GM19452 (cell line): ENCODE measurements around the gene CYP4A11.
"Not testable (repeated sequence)": the region's sequence is repeated elsewhere in the genome, so short reads cannot be mapped to it uniquely, and the experiment has no call there.

ENCODE experiments used
- ATAC-seq: cut with Tn5 transposase; IDR thresholded peaks from one replicate; pipeline ENCODE4 v1.9.1; 2021; ENCODE audit not compliant: unreplicated experiment

The CYP4A11 gene

GRCh38 chr1:46927249-46927835 lies 13.9 kb downstream of the CYP4A11 start:
- ATAC-seq: no peak

GRCh38 chr1:46910790-46911189 lies 30.5 kb downstream of the CYP4A11 start:
- ATAC-seq: no peak

GRCh38 chr1:46903481-46903880 lies 37.8 kb downstream of the CYP4A11 start:
- no peak for ATAC-seq

GRCh38 chr1:46900401-46900800 lies 40.9 kb downstream of the CYP4A11 start:
- no peak for ATAC-seq

GRCh38 chr1:46881656-46882055 lies 59.6 kb downstream of the CYP4A11 start:
- ATAC-seq: not testable (repeated sequence)
